AG10803 (cell line): Measurements from ENCODE around the gene BAIAP2L1.
"Not testable (repeated sequence)": the region's sequence is repeated elsewhere in the genome, so short reads cannot be mapped to it uniquely, and the experiment has no call there.

ENCODE experiments used
- DNase-seq: peaks from one replicate; pipeline ENCODE4 v3.0.0; 2010; ENCODE audit warnings: low read depth
- H3K4me3 ChIP-seq: 2 replicates; pipeline ENCODE4 v1.5.1; 2011; ENCODE audit warnings: mild to moderate bottlenecking, low read length, control low read depth
- CTCF ChIP-seq: conservative IDR thresholded peaks from 2 replicates; pipeline ENCODE4 v1.5.1; 2011; ENCODE audit warnings: mild to moderate bottlenecking, low read length, control low read depth, inconsistent platforms

Gene BAIAP2L1

GRCh38 chr7:98420966-98421612 is 20.2 kb upstream of the BAIAP2L1 start:
- no peak for DNase-seq
- H3K4me3 ChIP-seq = no peak overlapping the region
- peak; percentile 74 for TF ChIP-seq CTCF

- H3K4me3 ChIP-seq, DNase-seq: not testable (repeated sequence)
These were observed 19.1 kb upstream of the BAIAP2L1 start for GRCh38 chr7:98419988-98420387.

GRCh38 chr7:98419316-98419691 is 18.4 kb upstream of the BAIAP2L1 start:
- not testable (repeated sequence) for H3K4me3 ChIP-seq

GRCh38 chr7:98418636-98419315 is 17.9 kb upstream of the BAIAP2L1 start:
- peak; percentile 92 for DNase-seq
- no peak for TF ChIP-seq CTCF
- H3K4me3 ChIP-seq = no peak overlapping the region

More at GRCh38 chr7:98419316-98419691, 18.4 kb upstream of the BAIAP2L1 start:
- not testable (repeated sequence) for DNase-seq

- peak; percentile 42 for DNase-seq
- TF ChIP-seq CTCF = no peak
- no peak overlapping the region for H3K4me3 ChIP-seq
These were observed 17.4 kb upstream of the BAIAP2L1 start for GRCh38 chr7:98418271-98418635.

- peak; percentile 63 for DNase-seq
- not testable (repeated sequence) for H3K4me3 ChIP-seq
These were observed 16.8 kb upstream of the BAIAP2L1 start for GRCh38 chr7:98417604-98418270.

- no peak for TF ChIP-seq CTCF
- H3K4me3 ChIP-seq = no peak overlapping the region
- no peak for DNase-seq
These were observed 13.5 kb upstream of the BAIAP2L1 start for GRCh38 chr7:98414205-98414900.

GRCh38 chr7:98413655-98414054 is 12.8 kb upstream of the BAIAP2L1 start:
- not testable (repeated sequence) for H3K4me3 ChIP-seq, DNase-seq

GRCh38 chr7:98409843-98410242 is 9.0 kb upstream of the BAIAP2L1 start:
- no peak overlapping the region for H3K4me3 ChIP-seq
- DNase-seq = no peak
- TF ChIP-seq CTCF = no peak

- DNase-seq, H3K4me3 ChIP-seq: not testable (repeated sequence)
These were observed 7.3 kb upstream of the BAIAP2L1 start for GRCh38 chr7:98408146-98408545.
